ENCODE measurements around the gene STK35. TPM values are rescaled to one million over a fixed set of nuclear protein-coding genes. Genes with fewer than 3 reads are reported as not detected.

The STK35 gene
- total and polyA plus RNA-seq, 2 of the 13 experiments (the other 11 are each of a cell fraction or from before 2014, with no cell fraction given) = 27.4 to 29.8 TPM

DNA sequence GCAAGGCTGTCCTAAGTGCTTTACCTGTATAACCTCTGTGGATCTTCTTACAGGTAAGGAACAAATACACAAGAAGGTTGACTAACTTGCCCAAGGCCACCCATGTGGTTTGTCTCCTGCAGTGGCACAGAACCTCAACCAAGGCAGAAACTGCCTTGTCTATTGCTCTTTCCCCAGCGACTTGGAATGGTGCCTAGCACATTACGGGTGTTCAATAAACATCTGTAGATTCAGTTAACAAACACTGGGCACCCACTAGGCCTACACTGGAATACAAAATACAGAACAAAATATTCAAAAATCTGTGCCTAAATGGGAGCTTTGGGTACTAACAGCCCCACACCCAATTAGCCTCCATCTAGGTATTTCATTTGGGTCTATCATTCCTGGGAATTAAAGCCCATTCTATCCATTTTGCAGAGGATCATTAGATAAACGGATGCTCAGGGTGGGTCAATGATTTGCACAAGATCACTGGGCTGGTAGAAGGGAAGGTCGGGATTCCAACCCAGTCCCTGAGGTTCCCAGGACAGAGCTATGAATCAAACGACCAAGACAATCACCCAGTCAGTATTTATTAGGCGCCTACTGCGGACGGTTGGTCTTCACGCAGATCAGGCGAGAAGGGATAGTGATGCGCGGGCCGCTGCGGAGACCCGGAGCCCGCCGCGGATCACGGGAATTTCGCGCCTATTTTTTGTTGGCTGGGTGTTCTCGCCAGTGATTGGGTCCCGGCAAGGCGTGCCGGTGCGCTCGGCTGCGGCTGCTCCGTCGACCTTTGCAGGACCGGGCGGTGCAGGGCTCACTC lies at the start of gene STK35 (continued):
- TF ChIP-seq, protein P1, sequence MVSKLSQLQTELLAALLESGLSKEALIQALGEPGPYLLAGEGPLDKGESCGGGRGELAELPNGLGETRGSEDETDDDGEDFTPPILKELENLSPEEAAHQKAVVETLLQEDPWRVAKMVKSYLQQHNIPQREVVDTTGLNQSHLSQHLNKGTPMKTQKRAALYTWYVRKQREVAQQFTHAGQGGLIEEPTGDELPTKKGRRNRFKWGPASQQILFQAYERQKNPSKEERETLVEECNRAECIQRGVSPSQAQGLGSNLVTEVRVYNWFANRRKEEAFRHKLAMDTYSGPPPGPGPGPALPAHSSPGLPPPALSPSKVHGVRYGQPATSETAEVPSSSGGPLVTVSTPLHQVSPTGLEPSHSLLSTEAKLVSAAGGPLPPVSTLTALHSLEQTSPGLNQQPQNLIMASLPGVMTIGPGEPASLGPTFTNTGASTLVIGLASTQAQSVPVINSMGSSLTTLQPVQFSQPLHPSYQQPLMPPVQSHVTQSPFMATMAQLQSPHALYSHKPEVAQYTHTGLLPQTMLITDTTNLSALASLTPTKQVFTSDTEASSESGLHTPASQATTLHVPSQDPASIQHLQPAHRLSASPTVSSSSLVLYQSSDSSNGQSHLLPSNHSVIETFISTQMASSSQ (IDR thresholded peaks at IDR 0.05; ENCODE audit: low read depth) = no peak
- TF ChIP-seq, protein P1 (CRISPR knock-in tag; IDR thresholded peaks at IDR 0.05; ENCODE audit: borderline replicate concordance) = no peak
- TF ChIP-seq NFE2L2 (IDR thresholded peaks at IDR 0.05; ENCODE audit: low read length) (no peak), ZNF225 (CRISPR knock-in tag; IDR thresholded peaks at IDR 0.05) (no peak), ZKSCAN8 (CRISPR knock-in tag; IDR thresholded peaks at IDR 0.05; ENCODE audit: borderline replicate concordance) (peak; percentile 83; the same call in 1 of the 2 replicates), FIP1L1 (IDR thresholded peaks at IDR 0.05; ENCODE audit: borderline replicate concordance, insufficient read depth, low read depth, low read length) (no peak), MAFG (CRISPR knock-in tag; IDR thresholded peaks at IDR 0.05) (0 out of 2 replicates have a peak, but pooled peaks have one; percentile 6), TOPORS (CRISPR knock-in tag; IDR thresholded peaks at IDR 0.05) (no peak; the same call in 1 of the 2 replicates), ZNF605 (CRISPR knock-in tag; IDR thresholded peaks at IDR 0.05) (no peak), ZNF841 (CRISPR knock-in tag; IDR thresholded peaks at IDR 0.05; ENCODE audit: borderline replicate concordance) (no peak), ZBTB1 (CRISPR knock-in tag; IDR thresholded peaks at IDR 0.05; ENCODE audit: borderline replicate concordance) (no peak), AGO2 (optimal IDR thresholded peaks at IDR 0.05; ENCODE audit: low read depth, low read length) (peak; percentile 92), ZMYM4 (CRISPR knock-in tag; IDR thresholded peaks at IDR 0.05) (no peak), ZSCAN20 (CRISPR knock-in tag; IDR thresholded peaks at IDR 0.05; ENCODE audit: borderline replicate concordance) (no peak), NFYB (CRISPR knock-in tag; IDR thresholded peaks at IDR 0.05) (peak; percentile 78), TBP (CRISPR knock-in tag; IDR thresholded peaks at IDR 0.05) (no peak), ZNF232 (CRISPR knock-in tag; IDR thresholded peaks at IDR 0.05; ENCODE audit: borderline replicate concordance) (no peak), GTF2F1 (IDR thresholded peaks at IDR 0.05; ENCODE audit: low read length) (no peak), NFE2 (CRISPR knock-in tag; IDR thresholded peaks at IDR 0.05) (no peak), PHF8 (CRISPR knock-in tag; IDR thresholded peaks at IDR 0.05) (no peak)
- TF ChIP-seq, protein P2, sequence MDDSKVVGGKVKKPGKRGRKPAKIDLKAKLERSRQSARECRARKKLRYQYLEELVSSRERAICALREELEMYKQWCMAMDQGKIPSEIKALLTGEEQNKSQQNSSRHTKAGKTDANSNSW (CRISPR knock-in tag; IDR thresholded peaks at IDR 0.05; ENCODE audit: borderline replicate concordance) = no peak
- TF ChIP-seq, protein P3, sequence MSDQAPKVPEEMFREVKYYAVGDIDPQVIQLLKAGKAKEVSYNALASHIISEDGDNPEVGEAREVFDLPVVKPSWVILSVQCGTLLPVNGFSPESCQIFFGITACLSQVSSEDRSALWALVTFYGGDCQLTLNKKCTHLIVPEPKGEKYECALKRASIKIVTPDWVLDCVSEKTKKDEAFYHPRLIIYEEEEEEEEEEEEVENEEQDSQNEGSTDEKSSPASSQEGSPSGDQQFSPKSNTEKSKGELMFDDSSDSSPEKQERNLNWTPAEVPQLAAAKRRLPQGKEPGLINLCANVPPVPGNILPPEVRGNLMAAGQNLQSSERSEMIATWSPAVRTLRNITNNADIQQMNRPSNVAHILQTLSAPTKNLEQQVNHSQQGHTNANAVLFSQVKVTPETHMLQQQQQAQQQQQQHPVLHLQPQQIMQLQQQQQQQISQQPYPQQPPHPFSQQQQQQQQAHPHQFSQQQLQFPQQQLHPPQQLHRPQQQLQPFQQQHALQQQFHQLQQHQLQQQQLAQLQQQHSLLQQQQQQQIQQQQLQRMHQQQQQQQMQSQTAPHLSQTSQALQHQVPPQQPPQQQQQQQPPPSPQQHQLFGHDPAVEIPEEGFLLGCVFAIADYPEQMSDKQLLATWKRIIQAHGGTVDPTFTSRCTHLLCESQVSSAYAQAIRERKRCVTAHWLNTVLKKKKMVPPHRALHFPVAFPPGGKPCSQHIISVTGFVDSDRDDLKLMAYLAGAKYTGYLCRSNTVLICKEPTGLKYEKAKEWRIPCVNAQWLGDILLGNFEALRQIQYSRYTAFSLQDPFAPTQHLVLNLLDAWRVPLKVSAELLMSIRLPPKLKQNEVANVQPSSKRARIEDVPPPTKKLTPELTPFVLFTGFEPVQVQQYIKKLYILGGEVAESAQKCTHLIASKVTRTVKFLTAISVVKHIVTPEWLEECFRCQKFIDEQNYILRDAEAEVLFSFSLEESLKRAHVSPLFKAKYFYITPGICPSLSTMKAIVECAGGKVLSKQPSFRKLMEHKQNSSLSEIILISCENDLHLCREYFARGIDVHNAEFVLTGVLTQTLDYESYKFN (CRISPR knock-in tag; conservative IDR thresholded peaks at IDR 0.05) = no peak
- TF ChIP-seq, protein P4, sequence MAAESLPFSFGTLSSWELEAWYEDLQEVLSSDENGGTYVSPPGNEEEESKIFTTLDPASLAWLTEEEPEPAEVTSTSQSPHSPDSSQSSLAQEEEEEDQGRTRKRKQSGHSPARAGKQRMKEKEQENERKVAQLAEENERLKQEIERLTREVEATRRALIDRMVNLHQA (CRISPR knock-in tag; IDR thresholded peaks at IDR 0.05) = no peak

Measured in HepG2 (cell line).